H1 (cell line): ENCODE measurements around the gene CDR2. TPM values are rescaled to one million over a fixed set of nuclear protein-coding genes. Genes with fewer than 3 reads are reported as not detected.

ENCODE experiments used
- CTCF ChIA-PET: fragments of 300-600 bp; sonication (Branson Sonifier 250); formaldehyde crosslinking; loops from one replicate; lab custom pipeline; 2021; ENCODE audit not compliant: partially characterized antibody; lab: Charles Lee
- POLR2A ChIA-PET: fragments of 300-600 bp; sonication (Branson Sonifier 250); formaldehyde crosslinking; loops from one replicate; lab custom pipeline; 2021; ENCODE audit warnings: inconsistent platforms; ENCODE audit not compliant: partially characterized antibody; lab: Charles Lee
- DNase-seq, 2 experiments: peaks; one replicate each; pipeline versions ENCODE4 v3.0.0 to v3.0.0-alpha.2; 2010 to 2022; ENCODE audit warnings: low spot score in 2 of 2, low read depth in 1 of 2, mixed read lengths in 1 of 2
- FAIRE-seq: peaks from 2 replicates; lab custom pipeline; 2011; peaks lifted over from hg19 to GRCh38; lab: Jason Lieb, UNC
- H2AFZ ChIP-seq: 2 replicates; pipeline ENCODE4 v1.8.1; 2012; ENCODE audit warnings: low read length, inconsistent platforms
- H2AK5ac ChIP-seq: 2 replicates; pipeline ENCODE4 v1.6.1; 2013; ENCODE audit warnings: low read depth, low read length
- H2BK120ac ChIP-seq: replicated peaks from 2 replicates; pipeline ENCODE3; 2013; ENCODE audit warnings: low read depth, low read length, inconsistent platforms
- H2BK12ac ChIP-seq: 2 replicates; pipeline ENCODE4 v1.6.1; 2013; ENCODE audit warnings: low read depth, low read length
- H2BK15ac ChIP-seq: 2 replicates; pipeline ENCODE4 v1.6.1; 2013; ENCODE audit warnings: low read length
- H2BK20ac ChIP-seq: 2 replicates; pipeline ENCODE4 v1.6.1; 2013; ENCODE audit warnings: low read length
- H2BK5ac ChIP-seq: 2 replicates; pipeline ENCODE4 v1.6.1; 2013; ENCODE audit warnings: low read depth, low read length
- H3K14ac ChIP-seq: 2 replicates; pipeline ENCODE4 v1.6.1; 2013; ENCODE audit warnings: inconsistent platforms; ENCODE audit not compliant: insufficient read length
- H3K18ac ChIP-seq: 2 replicates; pipeline ENCODE4 v1.6.1; 2013; ENCODE audit warnings: low read length; ENCODE audit errors: extremely low read depth
- H3K23ac ChIP-seq: 2 replicates; pipeline ENCODE4 v1.6.1; 2013; ENCODE audit warnings: inconsistent platforms; ENCODE audit not compliant: insufficient read length
- H3K23me2 ChIP-seq: 2 replicates; pipeline ENCODE4 v1.6.1; 2013; ENCODE audit warnings: low read depth, low read length
- H3K27ac ChIP-seq: 2 replicates; pipeline ENCODE4 v1.6.1; 2011; ENCODE audit warnings: low read depth, low read length, inconsistent platforms
- H3K27me3 ChIP-seq, 4 experiments: replicated peaks in 1 of 4; 1 replicate in 1 of 4; 2 replicates in 3 of 4; pipeline versions ENCODE4 v1.6.1 to v1.8.1; 2011 to 2013; ENCODE audit warnings: low read length in 3 of 4, mild to moderate bottlenecking in 3 of 4, inconsistent platforms in 2 of 4, mixed read lengths in 2 of 4, moderate library complexity in 1 of 4; ENCODE audit not compliant: control insufficient read depth in 3 of 4, insufficient read depth in 3 of 4; ENCODE audit errors: extremely low read depth in 1 of 4
- H3K36me3 ChIP-seq, 4 experiments: 2 replicates each; pipeline versions ENCODE4 v1.6.1 to v1.8.1; 2011 to 2013; ENCODE audit warnings: mild to moderate bottlenecking in 4 of 4, low read length in 3 of 4, moderate library complexity in 2 of 4, control low read depth in 1 of 4, inconsistent platforms in 1 of 4; ENCODE audit not compliant: insufficient read depth in 4 of 4, control insufficient read depth in 2 of 4
- H3K4ac ChIP-seq: replicated peaks from 2 replicates; pipeline ENCODE3; 2013; ENCODE audit warnings: low read length, low read depth, mixed read lengths, inconsistent platforms; ENCODE audit not compliant: insufficient read length
- H3K4me1 ChIP-seq, 4 experiments: replicated peaks in 1 of 4; 1 replicate in 1 of 4; 2 replicates in 3 of 4; pipeline versions ENCODE4 v1.6.1 to v1.8.1; 2011 to 2013; ENCODE audit warnings: low read length in 3 of 4, inconsistent platforms in 2 of 4, mixed read lengths in 1 of 4; ENCODE audit not compliant: insufficient read depth in 4 of 4, control insufficient read depth in 3 of 4
- H3K4me2 ChIP-seq, 2 experiments: 2 replicates each; pipeline versions ENCODE4 v1.6.1 to v1.8.1; 2011 to 2013; ENCODE audit warnings: low read depth in 2 of 2, low read length in 2 of 2, control low read depth in 1 of 2, inconsistent platforms in 1 of 2, mild to moderate bottlenecking in 1 of 2; ENCODE audit not compliant: insufficient read depth in 1 of 2
- H3K4me3 ChIP-seq, 4 experiments: fragments of 200-600, 300-600 bp in 1 of 4; sonication (generic), shearing (Covaris generic), sonication (Bioruptor Twin) in 1 of 4; 2 replicates each; pipeline versions ENCODE4 v1.5.1 to v1.8.1; 2011 to 2016; ENCODE audit warnings: low read length in 4 of 4, low read depth in 3 of 4, control low read depth in 2 of 4, inconsistent platforms in 2 of 4, mild to moderate bottlenecking in 2 of 4, mixed read lengths in 1 of 4, moderate library complexity in 1 of 4; ENCODE audit not compliant: insufficient read depth in 2 of 4; ENCODE audit errors: extremely low read depth in 1 of 4
- H3K56ac ChIP-seq: replicated peaks from 2 replicates; pipeline ENCODE3; 2013; ENCODE audit warnings: low read depth, mild to moderate bottlenecking, mixed read lengths, low read length, inconsistent platforms; ENCODE audit not compliant: insufficient read length
- H3K79me1 ChIP-seq: 2 replicates; pipeline ENCODE4 v1.6.1; 2013; ENCODE audit warnings: low read depth, low read length, control low read depth
- H3K79me2 ChIP-seq, 2 experiments: 2 replicates each; pipeline versions ENCODE4 v1.6.1 to v1.8.1; 2012 to 2013; ENCODE audit warnings: low read length in 2 of 2, mild to moderate bottlenecking in 2 of 2, inconsistent platforms in 1 of 2; ENCODE audit not compliant: insufficient read depth in 2 of 2, control insufficient read depth in 1 of 2
- H3K9ac ChIP-seq, 4 experiments: replicated peaks in 1 of 4; 1 replicate in 1 of 4; 2 replicates in 3 of 4; pipeline versions ENCODE4 v1.6.1 to v1.8.1; 2011 to 2013; ENCODE audit warnings: low read depth in 3 of 4, low read length in 3 of 4, control low read depth in 2 of 4, mild to moderate bottlenecking in 2 of 4, moderate library complexity in 2 of 4, inconsistent platforms in 1 of 4; ENCODE audit errors: extremely low read depth in 1 of 4
- H3K9me3 ChIP-seq, 2 experiments: 2 replicates each; pipeline versions ENCODE4 v1.6.1 to v1.8.1; 2012 to 2013; ENCODE audit warnings: mild to moderate bottlenecking in 2 of 2, moderate library complexity in 2 of 2, control low read depth in 1 of 2, inconsistent platforms in 1 of 2, low read depth in 1 of 2, low read length in 1 of 2, mixed read lengths in 1 of 2; ENCODE audit not compliant: insufficient read depth in 2 of 2
- H4K20me1 ChIP-seq, 2 experiments: replicated peaks in 1 of 2; 2 replicates each; pipeline versions ENCODE3 to v1.8.1; 2011 to 2013; ENCODE audit warnings: inconsistent platforms in 2 of 2, low read length in 2 of 2, mild to moderate bottlenecking in 1 of 2; ENCODE audit not compliant: insufficient read depth in 2 of 2, control insufficient read depth in 1 of 2
- H4K5ac ChIP-seq: 2 replicates; pipeline ENCODE4 v1.6.1; 2013; ENCODE audit warnings: low read length, low read depth, mixed read lengths, inconsistent platforms; ENCODE audit not compliant: insufficient read length
- H4K8ac ChIP-seq: 2 replicates; pipeline ENCODE4 v1.8.0; 2013; ENCODE audit warnings: mild to moderate bottlenecking, moderate library complexity, low read length, inconsistent platforms; ENCODE audit not compliant: insufficient read depth; ENCODE audit errors: extremely low read depth
- H4K91ac ChIP-seq: replicated peaks from 2 replicates; pipeline ENCODE3; 2013; ENCODE audit warnings: low read length, mixed read lengths, inconsistent platforms; ENCODE audit not compliant: insufficient read length
- ATF3 ChIP-seq: IDR thresholded peaks from 2 replicates; pipeline ENCODE4 v1.6.1; 2011; ENCODE audit warnings: low read depth, mild to moderate bottlenecking, low read length; ENCODE audit not compliant: insufficient read depth
- EP300 ChIP-seq, 2 experiments: IDR thresholded peaks; 1 replicate in 1 of 2; 2 replicates in 1 of 2; pipeline ENCODE4 v1.6.1; 2011 to 2012; ENCODE audit warnings: low read depth in 2 of 2, low read length in 2 of 2, mild to moderate bottlenecking in 2 of 2, borderline replicate concordance in 1 of 2, inconsistent platforms in 1 of 2, moderate library complexity in 1 of 2
- GABPA ChIP-seq: IDR thresholded peaks from 2 replicates; pipeline ENCODE4 v1.6.1; 2011; ENCODE audit warnings: mild to moderate bottlenecking, low read length, moderate library complexity, borderline replicate concordance; ENCODE audit not compliant: insufficient read depth
- GTF2F1 ChIP-seq: IDR thresholded peaks from 2 replicates; pipeline ENCODE4 v1.6.1; 2012; ENCODE audit warnings: low read depth, low read length, improper control_type of control experiment, borderline replicate concordance
- NANOG ChIP-seq: IDR thresholded peaks from 2 replicates; pipeline ENCODE4 v1.6.1; 2011; ENCODE audit warnings: low read length, low read depth, mild to moderate bottlenecking, inconsistent platforms; ENCODE audit not compliant: insufficient read depth, poor library complexity, severe bottlenecking
- RNF2 ChIP-seq: fragments of 200-900, 300-1000 bp; sonication (generic); IDR thresholded peaks from 2 replicates; pipeline ENCODE4 v1.7.1; 2016; ENCODE audit warnings: borderline replicate concordance, low read depth, mild to moderate bottlenecking, antibody characterized with exemption, low read length; ENCODE audit not compliant: poor library complexity, severe bottlenecking; ENCODE audit errors: missing control alignments
- SIX5 ChIP-seq: IDR thresholded peaks from 2 replicates; pipeline ENCODE4 v1.6.1; 2011; ENCODE audit warnings: mild to moderate bottlenecking, low read depth, low read length
- SP4 ChIP-seq: IDR thresholded peaks from 2 replicates; pipeline ENCODE4 v1.6.1; 2012; ENCODE audit warnings: low read length, inconsistent platforms
- SUZ12 ChIP-seq: fragments of 200-600 bp; sonication (generic); IDR thresholded peaks from 2 replicates; pipeline ENCODE4 v1.6.1; 2012; ENCODE audit warnings: mild to moderate bottlenecking, inconsistent platforms, low read length, moderate library complexity, mixed read lengths
- TCF12 ChIP-seq: IDR thresholded peaks from 2 replicates; pipeline ENCODE4 v1.6.1; 2011; ENCODE audit warnings: low read depth, mild to moderate bottlenecking, low read length
- WGBS, 2 experiments: shearing (Covaris generic) in 1 of 2; methylation state at CpG; one replicate each; pipeline versions ENCODE4 v1.1.6 to v1.1.7; 2013 to 2015; ENCODE audit warnings: low lambda C conversion rate in 2 of 2, mixed read lengths in 2 of 2, inconsistent platforms in 1 of 2, low coverage in 1 of 2, missing lambda C conversion rate in 1 of 2; ENCODE audit not compliant: insufficient replicate concordance in 2 of 2, insufficient coverage in 1 of 2, insufficient read length in 1 of 2; ENCODE audit errors: extremely low coverage in 1 of 2, missing lambda C conversion rate in 1 of 2; 5-methylcytosine and 5-hydroxymethylcytosine counted together
- polyA plus RNA-seq, 7 experiments: library from polyadenylated mRNA; depleted of rRNA in 3 of 7; stranded (reverse) in 5 of 7; unstranded in 2 of 7; fragments of >200 nt in 5 of 7; fragments of 200-250 nt in 2 of 7; gene quantifications; 1 replicate in 5 of 7; 2 replicates in 1 of 7; 4 replicates in 1 of 7; pipeline versions ENCODE4 v1.2.1 to v1.2.3, GENCODE V29; 2011 to 2013; ENCODE audit warnings: missing spikeins in 2 of 7, mixed read lengths in 2 of 7
- total RNA-seq: library from RNA; stranded (reverse); fragmentation: NEBNext Ultra II Directional; extraction: Animal tissue kit (Norgen Biotek cat#: 25700); gene quantifications from 2 replicates; pipeline ENCODE4 v1.2.1, GENCODE V29; 2021

Gene CDR2
- total and polyA plus RNA-seq, 2 of the 8 experiments (the other 6 are each of a cell fraction or from before 2014, with no cell fraction given), result 16.3 to 34.9 TPM

DNA sequence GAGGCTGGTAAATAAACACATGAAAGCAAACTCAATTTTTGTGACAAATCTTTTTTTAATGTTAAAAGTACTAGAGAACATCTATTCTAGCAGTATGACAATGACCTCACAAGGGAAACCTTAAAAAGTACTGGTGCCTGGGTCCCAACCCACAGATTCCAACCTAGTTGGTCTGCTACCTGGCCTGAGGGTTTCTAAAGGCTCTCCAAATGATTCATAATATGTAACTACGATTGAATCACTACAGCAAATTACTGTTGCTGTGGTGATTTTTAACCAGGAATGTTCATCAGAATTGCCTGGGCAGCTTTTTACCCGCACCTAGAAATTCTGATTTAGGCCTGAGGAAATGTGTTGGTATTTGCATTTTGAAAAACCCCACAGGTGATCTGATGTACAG lies 26.1 kb downstream of the CDR2 start:
- no peak for DNase-seq
- H3K79me1 ChIP-seq, result no peaks in the 10 kb centered on the region; the same call in 1 of the 2 replicates
- H4K5ac ChIP-seq, result no peak overlapping the region
- peaks cover 2 to 3% of the 10 kb centered on the region in 2 experiments for H4K20me1 ChIP-seq
- H3K18ac ChIP-seq, result no peak overlapping the region
- no peak overlapping the region for H3K23ac ChIP-seq
- no peaks in the 10 kb centered on the region; the same call in 1 of the 2 replicates for H3K23me2 ChIP-seq
- peaks cover 5 to 57% (median 31%) of the 10 kb centered on the region in 4 experiments for H3K36me3 ChIP-seq
- H3K14ac ChIP-seq, result no peak overlapping the region
- H3K9ac ChIP-seq, result no peak overlapping the region
- WGBS, 2 experiments, result 89% methylated on average over 2 of the region's 2 CpGs; no CpG with 5 or more reads in 1 of the 2 experiments
- H3K4me3 ChIP-seq, result no peak overlapping the region
- no peak overlapping the region for H2BK120ac ChIP-seq
- no peak overlapping the region for H3K27ac ChIP-seq
- H2BK15ac ChIP-seq, result no peak overlapping the region
- H3K9me3 ChIP-seq, result no peaks in the 10 kb centered on the region
- TF ChIP-seq SP4 (no peak), SUZ12 (no peak), GABPA (no peak), SIX5 (no peak), EP300 (IDR thresholded peaks at IDR 0.05; ENCODE audit: borderline replicate concordance in 1 of 2, low read depth in 2 of 2, low read length in 2 of 2) (no peak), TCF12 (no peak), GTF2F1 (no peak), NANOG (no peak), ATF3 (no peak), RNF2 (no peak)
- TF ChIP-seq, all 59 proteins: peak for 0
- Histone ChIP-seq H3K4me2 (no peak overlapping the region), H3K56ac (no peak overlapping the region), H2BK20ac (no peak overlapping the region), H3K27me3 (no peaks in the 10 kb centered on the region), H2AFZ (no peak overlapping the region), H4K8ac (no peak overlapping the region), H4K91ac (no peak overlapping the region), H3K4me1 (peaks cover 0 to 4% (median 3%) of the 10 kb centered on the region in 4 experiments; a peak in 3 of 7 replicates), H2BK12ac (no peak overlapping the region), H2AK5ac (no peak overlapping the region), H3K4ac (no peak overlapping the region), H2BK5ac (no peak overlapping the region), H3K79me2 (peaks cover 0 to 12% of the 10 kb centered on the region in 2 experiments; a peak in 2 of 4 replicates)
- CTCF ChIA-PET, result interaction anchor here (4.3 kb wide), 1 partner anchor 29 kb away, joined by 13 read pairs; no protein-coding TSS in a partner anchor
- POLR2A ChIA-PET, result interaction anchor here (0.6 to 1.2 kb wide), 2 partner anchors 10 to 25 kb away, joined by 3 read pairs; no protein-coding TSS in a partner anchor
- no peak for FAIRE-seq
